DMS153 (cell line): ENCODE measurements around the gene SMIM27.

Source experiments
- DNase-seq: peaks from one replicate; lab custom pipeline; 2025; lab: John Stamatoyannopoulos, UW

Gene SMIM27

DNA sequence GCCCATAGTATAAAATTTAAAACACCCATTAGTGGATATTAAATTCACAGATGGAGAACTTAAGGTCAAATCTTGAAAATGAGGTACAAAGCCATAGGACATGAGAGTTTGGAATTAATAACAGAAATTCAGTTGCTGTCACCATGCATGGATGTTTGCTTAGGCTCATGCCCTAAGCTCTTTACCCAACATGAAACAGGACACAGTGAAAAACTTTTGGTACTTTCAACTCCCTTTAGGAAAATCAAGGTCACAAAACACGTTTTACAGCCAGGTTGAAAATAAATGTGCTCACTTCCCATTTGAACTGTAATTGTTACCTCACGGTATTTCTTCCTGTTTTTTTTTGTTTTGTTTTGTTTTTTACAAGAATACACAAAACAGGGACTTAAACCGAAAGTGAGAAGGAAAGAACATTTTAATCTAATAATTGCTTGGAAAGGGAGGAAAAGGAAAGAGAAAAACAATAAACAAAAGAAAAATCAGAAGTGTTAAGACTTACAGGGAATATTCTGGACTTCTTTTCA lies 6.3 kb downstream of the SMIM27 start:
- no peak for DNase-seq

DNA sequence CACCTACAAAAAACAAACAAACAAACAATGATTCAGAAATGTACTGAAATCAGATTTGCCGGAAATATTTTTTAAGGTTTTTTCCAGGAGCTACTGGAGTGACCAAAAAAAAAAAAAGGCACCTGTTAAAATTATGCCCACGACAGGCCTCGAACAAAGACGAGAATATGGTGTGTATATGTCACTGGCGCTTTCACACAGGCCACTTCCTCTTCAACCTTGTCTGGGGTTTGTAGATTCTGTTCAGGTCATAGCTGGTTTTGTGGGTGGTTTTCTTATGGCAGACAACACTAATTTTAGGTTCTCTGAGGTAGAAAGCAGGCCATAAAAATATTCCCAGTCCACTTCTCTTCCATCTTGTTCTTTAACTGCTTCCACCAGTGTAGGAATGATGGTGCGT lies 13.8 kb downstream of the SMIM27 start:
- no peak for DNase-seq

DNA sequence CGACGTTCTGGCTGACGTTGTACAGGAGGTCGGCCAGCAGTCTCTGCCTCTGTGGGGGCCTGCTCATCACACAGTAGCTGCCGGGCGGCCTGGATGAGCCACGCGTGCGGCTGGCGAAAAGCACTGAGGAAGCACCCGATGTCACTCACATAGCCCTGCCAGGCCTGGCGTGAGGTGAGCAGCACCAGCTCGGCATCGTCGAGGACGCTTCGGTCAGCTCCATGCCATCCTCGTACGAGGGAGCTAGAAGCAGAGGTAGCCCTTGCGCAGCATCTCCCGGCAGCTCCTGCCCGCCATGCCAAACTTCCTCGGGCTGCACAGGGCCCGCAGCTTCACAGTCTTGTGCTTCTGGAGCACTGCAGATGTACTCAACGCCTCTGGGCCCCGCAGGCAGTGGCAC lies 14.6 kb downstream of the SMIM27 start:
- DNase-seq = no peak

DNA sequence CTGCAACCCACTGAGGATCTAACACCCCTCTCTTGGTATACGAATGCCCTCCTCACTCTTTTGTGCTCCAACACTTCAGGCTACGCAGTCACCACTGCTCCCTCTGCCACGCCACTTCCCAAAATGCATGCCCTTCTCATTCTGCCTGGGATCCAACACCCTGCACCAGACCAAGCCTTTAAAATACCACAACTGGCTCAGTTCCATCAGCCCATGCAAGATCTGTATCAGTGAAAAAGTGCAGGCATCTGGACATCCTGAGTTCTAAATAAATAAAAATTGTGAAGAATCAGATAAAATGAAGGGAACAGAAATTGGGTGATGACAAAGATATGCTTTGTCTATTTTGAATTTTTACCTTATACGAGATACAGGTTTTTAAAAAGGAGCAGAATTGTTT lies 18.1 kb downstream of the SMIM27 start:
- DNase-seq = no peak

DNA sequence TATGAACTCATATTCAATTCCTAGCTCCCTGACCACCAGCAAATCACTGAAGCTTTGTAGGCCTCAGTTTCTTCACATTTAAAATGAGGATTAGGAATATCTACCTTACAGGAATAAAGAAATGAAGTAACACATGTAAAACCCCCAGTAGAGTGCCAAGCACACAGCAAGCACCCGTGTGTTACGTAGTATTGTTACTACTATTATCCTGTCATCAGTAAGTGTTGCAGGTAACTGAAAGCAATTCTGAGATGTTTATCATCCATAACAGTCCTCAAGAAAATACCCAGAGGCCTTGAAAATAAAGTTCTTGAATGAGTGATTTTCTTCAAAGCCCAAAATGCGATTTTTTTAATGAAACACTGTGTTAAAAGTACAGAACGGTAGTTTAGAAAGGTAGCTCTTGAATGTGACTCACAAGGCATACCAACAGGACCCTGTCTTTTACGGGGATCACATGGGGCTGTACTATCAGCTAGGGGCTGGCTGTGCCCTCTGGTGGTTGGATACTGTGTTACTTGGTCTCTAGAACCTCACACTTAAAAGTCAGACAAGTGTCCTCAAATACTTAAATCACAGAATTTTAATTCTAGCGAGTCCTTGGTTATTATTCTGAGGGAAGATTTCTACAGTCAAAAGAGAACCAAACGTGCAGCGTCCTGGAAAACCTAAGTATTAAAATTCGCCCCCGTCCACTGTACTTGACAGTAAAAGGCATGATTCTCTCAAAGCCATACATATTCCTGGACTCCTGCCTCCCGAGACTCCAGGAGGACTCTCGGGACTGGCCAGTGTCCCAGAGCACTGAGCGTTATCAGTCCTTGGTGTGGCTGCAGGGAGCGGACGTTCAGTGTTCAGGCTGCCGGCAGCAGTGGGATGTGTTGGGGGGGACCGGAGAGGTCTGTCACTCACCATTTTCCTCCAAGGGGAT lies 20.1 kb downstream of the SMIM27 start:
- DNase-seq = peak; percentile 38

DNA sequence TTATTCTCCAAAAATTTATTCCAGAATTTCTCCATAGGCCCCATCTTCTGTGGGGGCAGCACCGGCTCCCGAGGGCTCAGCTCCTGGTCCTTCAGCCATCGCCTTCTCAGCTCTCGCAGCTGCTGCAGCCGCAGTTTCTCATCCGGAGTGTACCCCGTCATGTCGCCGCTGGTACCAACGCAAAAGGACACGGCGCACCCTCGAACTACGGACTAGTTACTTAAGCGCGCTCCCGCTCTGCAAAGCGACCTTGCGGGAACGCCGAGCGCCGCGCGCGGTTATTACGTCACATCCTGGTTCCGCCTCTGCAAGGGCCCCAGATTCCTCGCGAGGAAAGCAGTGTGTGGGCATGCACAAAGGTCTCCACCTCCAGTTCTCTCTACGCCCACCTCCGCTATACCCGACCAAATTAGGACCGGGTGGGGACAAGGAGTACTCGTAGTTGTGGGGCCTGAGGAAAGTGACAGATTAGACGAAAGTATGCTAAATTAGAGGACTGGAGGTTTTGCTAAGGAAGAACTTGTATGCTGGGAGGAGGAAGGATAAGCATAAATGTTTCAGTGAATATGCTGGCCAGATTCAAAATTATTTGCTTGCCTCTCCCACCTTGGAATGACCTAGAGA lies 20.9 kb downstream of the SMIM27 start, which contains the start of gene NDUFB6:
Gene NDUFB6 (minus strand): TSS at position 260 of the 624 bp plus-strand sequence. CDS start 99 bp downstream, at position 161.
- DNase-seq = peak; percentile 83

DNA sequence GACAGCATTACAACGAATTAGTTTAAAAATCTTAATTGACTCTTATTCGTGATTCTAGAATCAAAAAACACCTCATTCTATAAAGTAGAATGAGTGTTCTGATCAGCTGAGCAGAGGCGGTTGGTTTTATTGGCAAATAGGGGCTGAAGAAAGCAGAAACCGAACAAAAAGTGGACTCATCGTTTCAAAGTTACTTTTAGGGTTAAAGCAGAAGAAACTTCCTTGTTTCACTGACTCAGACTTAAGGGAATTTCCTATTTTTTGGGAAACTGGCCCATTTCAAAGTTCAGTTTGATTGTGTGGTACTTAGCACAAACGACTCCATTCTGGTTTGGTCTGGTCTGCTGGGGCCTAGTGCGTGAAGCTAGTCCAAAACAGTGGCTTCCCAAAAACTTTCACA lies 21.7 kb downstream of the SMIM27 start:
- no peak for DNase-seq

DNA sequence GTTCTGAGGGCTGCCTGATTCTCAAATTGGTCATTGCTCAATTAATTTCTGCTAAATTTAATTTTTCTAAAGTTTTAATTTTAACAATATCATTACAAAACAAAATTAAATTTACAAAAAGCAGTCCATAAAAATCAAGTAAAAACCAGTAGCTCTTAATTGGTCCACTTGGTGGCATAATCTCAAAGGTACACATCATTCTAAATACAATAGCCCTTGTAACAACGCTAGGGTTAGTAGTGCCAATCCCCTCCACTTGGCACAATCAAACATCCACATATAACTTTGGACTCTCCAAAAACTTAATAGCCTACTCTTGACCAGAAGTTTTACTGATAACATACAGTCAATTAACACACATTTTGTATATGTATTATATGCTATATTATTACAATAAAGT lies 22.7 kb downstream of the SMIM27 start:
- no peak for DNase-seq

DNA sequence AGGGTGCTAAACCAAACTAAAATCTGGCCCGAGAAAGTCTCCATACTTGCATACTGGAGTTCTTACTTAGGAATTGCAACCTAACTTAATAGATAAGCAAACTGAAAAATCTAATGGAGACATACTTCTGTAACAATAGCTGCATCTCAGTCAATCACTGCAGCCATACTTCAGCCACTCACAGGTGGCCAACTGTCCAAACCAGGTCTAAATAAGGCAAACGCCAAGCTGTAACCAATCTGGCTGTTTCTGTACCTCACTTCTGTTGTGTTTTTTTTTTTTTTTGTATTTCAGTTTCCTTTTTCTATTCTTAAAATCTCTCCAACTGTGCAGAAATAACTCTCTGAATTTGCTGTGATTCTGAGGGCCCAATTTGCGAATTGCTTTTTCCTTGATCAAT lies 25.2 kb downstream of the SMIM27 start:
- no peak for DNase-seq

DNA sequence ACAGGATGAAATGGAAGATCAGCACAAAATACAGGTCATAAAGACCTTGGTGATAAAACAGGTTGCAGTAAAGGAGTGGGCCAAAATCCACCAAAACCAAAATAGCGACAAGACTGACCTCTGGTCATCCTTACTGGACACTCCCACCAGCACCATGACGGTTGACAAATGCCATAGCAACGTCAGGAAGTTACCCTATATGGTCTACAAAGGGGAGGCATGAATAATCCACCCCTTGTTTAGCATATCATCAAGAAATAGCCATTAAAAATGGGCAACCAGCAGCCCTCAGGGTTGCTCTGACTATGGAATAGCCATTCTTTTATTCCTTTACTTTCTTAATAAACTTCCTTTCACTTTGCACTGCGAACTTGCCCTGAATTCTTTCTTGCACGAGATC lies 26.8 kb downstream of the SMIM27 start:
- no peak for DNase-seq

DNA sequence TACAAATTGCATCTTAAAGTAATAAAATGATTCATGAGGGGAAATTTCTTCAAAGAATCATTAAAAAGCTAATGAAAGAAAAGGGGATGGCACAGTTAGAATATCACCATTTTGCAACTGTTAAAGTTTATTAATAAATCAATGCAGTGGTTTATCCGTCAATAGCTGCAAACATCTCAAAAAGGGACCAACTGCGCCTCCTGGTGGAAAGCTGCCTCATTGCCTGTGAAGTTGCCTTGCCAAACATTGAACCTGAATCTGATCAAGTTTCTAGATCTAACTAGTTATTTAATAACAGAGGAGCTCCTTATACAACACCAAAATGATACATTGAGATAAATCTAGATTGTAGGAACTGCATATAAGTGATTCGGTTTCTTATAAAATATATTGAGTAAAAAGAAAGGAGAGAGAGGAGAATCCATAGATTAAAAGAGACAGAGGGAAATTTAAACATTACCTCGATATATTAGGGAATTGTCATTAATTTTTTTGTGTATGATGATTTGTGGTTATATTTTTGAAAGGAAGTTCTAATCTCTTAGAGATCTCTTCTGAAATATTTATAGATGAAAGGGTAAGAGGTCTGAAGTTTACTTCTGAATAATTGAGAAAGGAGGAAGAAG lies 27.7 kb downstream of the SMIM27 start:
- DNase-seq = peak; percentile 22

DNA sequence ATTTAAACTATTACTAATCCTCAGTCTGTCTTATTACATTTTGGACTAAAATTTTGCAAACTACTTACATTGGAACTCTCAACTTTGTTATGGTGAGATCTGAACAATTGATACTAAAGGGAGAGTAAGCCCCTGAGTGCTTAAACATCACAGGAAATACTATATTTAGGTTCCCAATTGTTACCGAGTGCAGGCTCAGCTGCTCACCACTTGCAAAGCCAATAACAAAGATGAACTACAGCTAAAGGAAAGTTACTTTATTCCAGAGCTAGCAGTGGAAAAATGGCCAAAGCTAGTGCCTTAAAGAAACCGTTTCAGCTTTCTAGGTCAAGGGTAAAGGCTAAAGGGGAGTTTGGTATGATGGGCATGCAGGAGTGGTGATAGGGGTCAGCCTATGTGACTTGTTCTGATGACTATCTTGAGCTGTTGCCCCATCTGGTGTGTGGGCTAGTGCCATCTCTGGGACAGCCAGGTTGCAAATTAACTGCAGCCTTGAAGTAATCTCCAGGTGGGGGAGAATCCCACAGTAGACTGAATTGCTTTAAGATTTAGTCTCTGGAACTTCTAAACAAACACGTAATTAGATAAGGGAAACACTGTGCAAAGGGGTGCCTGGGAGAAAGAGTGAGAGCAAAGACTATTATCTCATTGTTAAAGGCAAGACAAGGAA lies 28.6 kb downstream of the SMIM27 start:
- no peak for DNase-seq

DNA sequence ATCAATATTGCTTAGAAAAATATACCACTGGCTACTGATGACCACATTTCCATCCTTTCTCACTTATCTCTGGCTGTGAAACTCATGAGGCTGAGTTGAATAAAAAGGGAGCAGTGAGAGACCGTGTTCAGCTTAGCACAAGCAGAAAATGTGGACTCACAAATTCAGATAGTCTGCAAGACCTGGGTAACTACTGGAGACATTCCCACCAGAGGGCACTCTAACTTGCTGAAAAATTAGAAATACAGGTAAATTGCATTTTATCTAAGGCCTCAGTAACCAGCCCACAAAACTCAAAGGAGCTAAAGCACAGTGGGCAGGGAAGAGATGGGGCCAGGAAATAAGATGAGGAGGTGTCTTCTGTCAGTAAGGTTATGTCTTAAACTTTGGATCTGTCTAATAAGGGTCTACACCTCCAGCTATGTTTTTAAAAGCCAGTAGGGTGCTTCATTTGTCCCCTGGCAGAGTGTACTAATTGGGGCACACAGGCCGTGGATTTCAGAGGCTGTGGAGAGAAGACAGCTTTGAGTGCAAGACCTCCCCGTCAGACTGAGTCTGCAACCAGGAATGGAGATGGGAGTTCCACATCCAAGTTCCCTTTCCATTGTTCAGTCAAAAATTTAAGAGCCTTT lies 29.5 kb downstream of the SMIM27 start:
- DNase-seq = peak; percentile 6

DNA sequence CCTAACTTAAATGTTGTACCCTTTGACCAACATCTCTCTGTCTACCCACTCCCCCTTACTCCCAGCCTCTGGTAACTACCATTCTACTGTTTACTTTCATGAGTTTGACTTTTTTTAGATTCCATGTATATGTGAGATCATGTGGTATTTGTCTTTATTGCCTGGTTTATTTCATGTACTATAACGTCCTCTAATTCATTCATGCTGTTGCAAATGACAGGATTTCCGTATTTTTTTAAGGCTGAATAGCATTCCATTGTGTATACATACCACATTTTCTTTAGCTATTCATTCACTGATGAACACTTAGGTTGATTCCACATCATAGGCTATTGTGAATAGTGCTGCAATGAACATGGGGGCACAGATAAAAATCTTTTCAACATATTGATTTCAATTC lies 32.7 kb downstream of the SMIM27 start:
- no peak for DNase-seq

DNA sequence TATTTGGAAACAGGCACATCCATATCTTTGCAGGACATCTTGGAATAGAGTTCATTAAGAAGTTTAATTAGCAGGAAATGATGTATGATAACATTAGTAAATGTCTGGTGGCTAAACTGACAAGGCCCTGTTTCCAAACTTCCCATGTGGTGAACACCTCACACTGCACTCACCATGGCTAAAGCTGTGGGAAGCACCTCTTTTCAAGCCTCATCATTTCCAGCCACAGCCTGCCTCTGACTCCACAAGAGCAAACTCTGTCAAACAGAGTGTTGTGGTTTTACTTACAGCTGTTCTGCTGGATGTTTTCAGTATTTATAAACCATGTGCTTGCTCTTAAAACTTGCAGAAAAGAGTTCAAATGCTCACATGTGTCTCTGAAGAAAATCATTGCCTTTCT lies 35.8 kb downstream of the SMIM27 start:
- DNase-seq = no peak

DNA sequence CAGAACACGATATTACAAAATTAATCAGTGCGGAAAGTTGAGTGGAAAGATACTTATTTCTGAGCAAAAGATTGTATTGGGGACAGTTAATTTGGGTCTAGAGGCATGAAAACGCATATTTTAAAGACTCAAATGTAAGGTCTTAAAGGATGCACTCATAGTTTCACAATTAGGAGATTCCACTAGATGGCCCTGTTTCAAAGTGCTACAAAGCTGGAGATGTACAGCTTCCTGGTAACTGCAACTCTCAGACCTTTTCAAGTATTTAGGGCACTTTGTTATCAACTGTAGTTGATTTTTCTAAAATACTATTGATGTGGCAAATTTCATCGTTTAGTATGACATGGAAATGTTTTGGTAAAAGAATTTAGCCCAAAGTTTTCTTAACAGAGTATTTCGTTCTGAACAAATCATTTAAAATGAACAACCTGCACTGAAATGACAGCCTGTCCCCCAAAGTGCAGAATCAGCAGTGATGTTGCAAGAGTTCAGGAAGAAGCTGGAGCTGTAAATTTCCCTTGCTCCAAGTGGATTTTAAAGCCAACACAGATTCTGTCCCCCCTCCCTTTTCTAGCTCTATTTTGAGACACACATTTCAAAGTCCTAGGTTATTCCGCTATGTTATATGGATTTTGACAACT lies 37.1 kb downstream of the SMIM27 start:
- peak; percentile 11 for DNase-seq

DNA sequence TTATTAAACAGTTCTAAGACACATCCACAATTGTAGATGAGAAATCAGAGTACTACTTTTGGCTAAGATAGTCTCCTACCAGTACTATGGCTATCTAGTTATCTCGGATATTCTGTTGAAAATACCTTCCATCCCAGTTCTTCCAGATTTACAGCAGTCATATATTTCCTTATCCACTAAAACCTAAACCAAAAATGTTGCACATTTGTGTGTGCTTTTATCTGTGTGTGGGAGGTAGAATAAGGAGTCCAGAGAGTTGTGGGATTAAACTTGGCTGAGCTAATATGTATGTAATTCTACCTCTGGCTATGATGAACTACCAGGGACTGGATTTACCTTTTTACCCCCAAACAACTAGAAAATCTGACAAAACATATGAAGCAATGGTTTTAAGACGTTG lies 38.3 kb downstream of the SMIM27 start:
- no peak for DNase-seq

DNA sequence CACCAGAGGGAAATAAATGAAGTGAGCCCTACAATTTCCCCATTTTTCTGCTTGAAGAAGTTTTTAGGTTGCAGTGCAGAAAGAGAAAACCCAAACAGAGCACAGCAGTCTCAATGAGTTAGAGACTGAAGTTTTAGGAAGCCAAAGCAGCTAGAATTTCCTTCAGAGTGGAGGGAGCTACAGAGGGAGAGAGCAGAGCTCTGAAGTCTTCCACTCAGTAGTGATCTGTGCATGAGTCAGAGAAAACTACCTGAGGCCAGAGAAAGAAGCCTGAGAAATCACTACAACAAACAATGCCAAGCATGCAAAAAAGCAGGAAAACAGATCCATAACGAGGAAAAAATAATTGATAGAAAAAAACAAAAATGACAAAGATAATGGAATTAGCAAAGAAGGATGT lies 38.8 kb downstream of the SMIM27 start:
- DNase-seq = no peak

DNA sequence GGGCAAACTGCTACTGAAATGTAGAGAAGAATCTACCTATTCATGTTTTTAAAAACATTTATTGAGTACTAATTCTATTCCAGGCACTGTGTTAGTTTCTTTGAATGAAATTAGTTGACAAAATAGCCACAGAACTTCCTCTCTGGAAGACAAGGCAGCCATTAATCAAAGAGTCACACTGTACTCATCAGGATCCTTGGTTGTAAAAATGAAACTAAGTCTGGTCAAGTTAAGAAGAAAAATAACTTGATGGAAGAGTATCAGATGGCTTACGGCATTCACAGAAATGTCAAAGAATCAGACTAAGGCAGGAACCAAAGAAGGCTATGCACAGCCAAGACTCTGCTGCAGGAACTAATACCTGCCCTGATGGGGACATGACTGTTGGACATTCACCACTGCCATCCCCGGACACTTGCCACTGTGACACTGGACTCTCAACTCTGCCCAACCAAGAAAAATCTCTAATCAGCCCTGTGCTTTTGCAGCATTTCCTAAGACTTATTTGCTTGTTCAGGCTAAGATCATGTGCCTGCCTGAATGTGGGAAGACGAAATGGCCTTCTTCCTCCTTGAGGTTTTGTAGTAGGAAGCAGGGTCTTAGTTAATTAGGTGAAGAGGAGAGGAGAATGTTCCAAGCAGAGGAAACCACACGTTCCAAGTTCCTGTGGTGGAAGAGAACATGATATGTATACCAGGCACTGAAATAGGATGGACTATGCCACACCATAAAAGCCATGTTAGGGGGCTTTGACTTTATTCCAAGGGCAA lies 44.2 kb downstream of the SMIM27 start:
- DNase-seq = no peak

DNA sequence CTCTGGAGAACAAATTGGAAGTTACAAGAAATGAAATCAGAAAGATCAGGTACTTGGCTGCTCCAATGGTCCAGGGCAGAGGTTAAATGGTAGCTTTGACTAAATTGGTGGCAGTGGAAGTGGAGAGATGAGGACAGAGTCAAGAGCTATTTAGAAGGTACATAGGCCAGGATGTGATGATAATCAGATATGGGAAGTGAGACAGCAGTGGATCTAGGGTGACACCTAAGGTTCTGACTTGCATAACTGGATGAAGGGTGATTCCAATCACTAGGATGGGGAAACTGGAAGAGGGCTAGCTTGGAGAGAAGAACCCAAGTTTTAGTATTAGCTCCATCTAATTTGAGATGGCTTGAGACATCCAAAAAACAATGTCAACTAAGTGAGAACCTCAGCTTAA lies 44.8 kb downstream of the SMIM27 start:
- DNase-seq = no peak
